Measurements from ENCODE around the gene NTRK2. TPM values are rescaled to one million over a fixed set of nuclear protein-coding genes. Genes with fewer than 3 reads are reported as not detected.

NTRK2 gene
- total RNA-seq, 1 donor, result not detected

- H3K4me3 ChIP-seq (ENCODE audit: low read depth, low read length), result no peak overlapping the region
- no peak for DNase-seq (ENCODE audit: low read depth)
- TF ChIP-seq CTCF (IDR thresholded peaks at IDR 0.05; ENCODE audit: insufficient read depth, low read depth, low read length), result no peak
These were observed 147.5 kb downstream of the NTRK2 start for GRCh38 chr9:84817038-84817437.

GRCh38 chr9:84818791-84819190 lies 149.3 kb downstream of the NTRK2 start:
- TF ChIP-seq CTCF (IDR thresholded peaks at IDR 0.05; ENCODE audit: insufficient read depth, low read depth, low read length), result no peak
- no peak overlapping the region for H3K4me3 ChIP-seq (ENCODE audit: low read depth, low read length)
- DNase-seq (ENCODE audit: low read depth), result no peak

- no peak overlapping the region for H3K4me3 ChIP-seq (ENCODE audit: low read depth, low read length)
- DNase-seq (ENCODE audit: low read depth), result no peak
- no peak for TF ChIP-seq CTCF (IDR thresholded peaks at IDR 0.05; ENCODE audit: insufficient read depth, low read depth, low read length)
These were observed 150.0 kb downstream of the NTRK2 start for GRCh38 chr9:84819491-84819991.

GRCh38 chr9:84821431-84821830 lies 151.9 kb downstream of the NTRK2 start:
- no peak overlapping the region for H3K4me3 ChIP-seq (ENCODE audit: low read depth, low read length)
- DNase-seq (ENCODE audit: low read depth), result no peak
- no peak for TF ChIP-seq CTCF (IDR thresholded peaks at IDR 0.05; ENCODE audit: insufficient read depth, low read depth, low read length)

GRCh38 chr9:84822589-84823233 lies 153.2 kb downstream of the NTRK2 start:
- no peak for TF ChIP-seq CTCF (IDR thresholded peaks at IDR 0.05; ENCODE audit: insufficient read depth, low read depth, low read length)
- DNase-seq (ENCODE audit: low read depth), result no peak
- no peak overlapping the region for H3K4me3 ChIP-seq (ENCODE audit: low read depth, low read length)

GRCh38 chr9:84823421-84824271 lies 154.1 kb downstream of the NTRK2 start:
- no peak for DNase-seq (ENCODE audit: low read depth)
- no peak overlapping the region for H3K4me3 ChIP-seq (ENCODE audit: low read depth, low read length)
- no peak for TF ChIP-seq CTCF (IDR thresholded peaks at IDR 0.05; ENCODE audit: insufficient read depth, low read depth, low read length)
